Thyroid gland (tissue), 4 donors: ENCODE measurements around the gene GLG1. TPM values are rescaled to one million over a fixed set of nuclear protein-coding genes. Genes with fewer than 3 reads are reported as not detected.
A peak's percentile ranks its signal among the peaks of the same experiment; 100 is the strongest.

Experiments used
- DNase-seq, 2 donors: peaks; one replicate each; pipeline ENCODE4 v3.0.0-alpha.2; 2019
- H3K27ac ChIP-seq, 3 donors: fragments of 200-600 bp; sonication (generic); 1 replicate in 2 of 3; 2 replicates in 1 of 3; pipeline ENCODE4 v1.5.1; 2016 to 2019; ENCODE audit warnings: mild to moderate bottlenecking in 1 of 3, moderate library complexity in 1 of 3
- H3K27me3 ChIP-seq: fragments of 200-600 bp; sonication (generic); one replicate; pipeline ENCODE4 v1.5.1; 2019
- H3K36me3 ChIP-seq, 2 donors: fragments of 200-600 bp; sonication (generic); one replicate each; pipeline ENCODE4 v1.5.1; 2016 to 2019
- H3K4me1 ChIP-seq, 2 donors: fragments of 200-600 bp; sonication (generic); one replicate each; pipeline ENCODE4 v1.5.1; 2017 to 2019
- H3K4me3 ChIP-seq, 3 donors: fragments of 200-600 bp; sonication (generic); replicated peaks in 1 of 3; 1 replicate in 2 of 3; 2 replicates in 1 of 3; pipeline ENCODE4 v1.5.1; 2016; ENCODE audit warnings: mild to moderate bottlenecking in 1 of 3
- H3K9me3 ChIP-seq: fragments of 200-600 bp; sonication (generic); one replicate; pipeline ENCODE4 v1.5.1; 2017
- POLR2A ChIP-seq, 2 donors: fragments of 450-650 bp; IDR thresholded peaks; one replicate each; pipeline ENCODE4 v1.6.1; 2017; ENCODE audit warnings: antibody characterized with exemption in 2 of 2, mild to moderate bottlenecking in 2 of 2, moderate library complexity in 1 of 2
- WGBS, 2 donors: methylation state at CpG; one replicate each; pipeline ENCODE4 v1.1.5; 2017; 5-methylcytosine and 5-hydroxymethylcytosine counted together
- intact Hi-C: fragments of 100-400 bp; cut with DNase I; formaldehyde crosslinking; loops from one replicate; pipeline ENCODE4 v1.15.1; 2023
- total RNA-seq, 4 donors: library from RNA; depleted of rRNA; stranded (reverse); fragments of >200 nt; gene quantifications; one replicate each; pipeline ENCODE4 v1.2.3, GENCODE V29; 2016
- TF ChIP-seq, protein P1 (sequence below), 6 experiments: fragments of 200-600 bp in 3 of 6; fragments of 450-650 bp in 3 of 6; sonication (generic) in 3 of 6; IDR thresholded peaks; one replicate each; pipeline ENCODE4 v1.5.1; 2016 to 2019; ENCODE audit warnings: antibody characterized with exemption in 6 of 6, mild to moderate bottlenecking in 2 of 6, inconsistent platforms in 1 of 6, moderate library complexity in 1 of 6

GLG1 gene
- total RNA-seq, 4 donors from 2014 or later, result 127 to 182 (median 151) TPM

DNA sequence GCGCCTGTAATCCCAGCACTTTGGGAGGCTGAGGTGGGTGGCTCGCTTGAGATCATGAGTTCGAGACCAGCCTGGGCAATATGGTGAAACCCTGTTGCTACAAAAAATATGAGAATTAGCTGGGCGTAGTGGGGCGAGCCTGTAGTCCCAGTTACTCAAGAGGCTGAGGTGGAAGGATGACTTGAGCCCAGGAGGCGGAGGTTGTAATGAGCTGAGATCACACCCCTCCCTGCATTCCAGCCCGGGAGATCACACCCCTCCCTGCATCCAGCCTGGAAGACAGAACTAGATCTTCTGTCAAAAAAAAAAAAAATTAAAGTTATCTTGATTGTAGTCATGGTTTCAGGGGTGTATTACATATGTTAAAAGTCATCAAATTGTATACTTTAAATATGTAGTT lies 26.8 kb upstream of the GLG1 start:
- H3K4me1 ChIP-seq, result peaks cover 0 to 5% of the 10 kb centered on the region in 2 donors
- TF ChIP-seq POLR2A (IDR thresholded peaks at IDR 0.05), result no peak
- TF ChIP-seq, protein P1, sequence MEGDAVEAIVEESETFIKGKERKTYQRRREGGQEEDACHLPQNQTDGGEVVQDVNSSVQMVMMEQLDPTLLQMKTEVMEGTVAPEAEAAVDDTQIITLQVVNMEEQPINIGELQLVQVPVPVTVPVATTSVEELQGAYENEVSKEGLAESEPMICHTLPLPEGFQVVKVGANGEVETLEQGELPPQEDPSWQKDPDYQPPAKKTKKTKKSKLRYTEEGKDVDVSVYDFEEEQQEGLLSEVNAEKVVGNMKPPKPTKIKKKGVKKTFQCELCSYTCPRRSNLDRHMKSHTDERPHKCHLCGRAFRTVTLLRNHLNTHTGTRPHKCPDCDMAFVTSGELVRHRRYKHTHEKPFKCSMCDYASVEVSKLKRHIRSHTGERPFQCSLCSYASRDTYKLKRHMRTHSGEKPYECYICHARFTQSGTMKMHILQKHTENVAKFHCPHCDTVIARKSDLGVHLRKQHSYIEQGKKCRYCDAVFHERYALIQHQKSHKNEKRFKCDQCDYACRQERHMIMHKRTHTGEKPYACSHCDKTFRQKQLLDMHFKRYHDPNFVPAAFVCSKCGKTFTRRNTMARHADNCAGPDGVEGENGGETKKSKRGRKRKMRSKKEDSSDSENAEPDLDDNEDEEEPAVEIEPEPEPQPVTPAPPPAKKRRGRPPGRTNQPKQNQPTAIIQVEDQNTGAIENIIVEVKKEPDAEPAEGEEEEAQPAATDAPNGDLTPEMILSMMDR (IDR thresholded peaks at IDR 0.05), result no peak
- WGBS, 2 donors, result 88 to 92% methylated on average over 7 of the region's 7 CpGs
- H3K4me3 ChIP-seq, result no peak overlapping the region
- intact Hi-C loops, result no loop called here
- no peaks in the 10 kb centered on the region for H3K9me3 ChIP-seq
- H3K36me3 ChIP-seq, result peaks cover 12 to 47% of the 10 kb centered on the region in 2 donors
- no peak overlapping the region for H3K27ac ChIP-seq
- DNase-seq, result no peak
- H3K27me3 ChIP-seq, result no peaks in the 10 kb centered on the region

DNA sequence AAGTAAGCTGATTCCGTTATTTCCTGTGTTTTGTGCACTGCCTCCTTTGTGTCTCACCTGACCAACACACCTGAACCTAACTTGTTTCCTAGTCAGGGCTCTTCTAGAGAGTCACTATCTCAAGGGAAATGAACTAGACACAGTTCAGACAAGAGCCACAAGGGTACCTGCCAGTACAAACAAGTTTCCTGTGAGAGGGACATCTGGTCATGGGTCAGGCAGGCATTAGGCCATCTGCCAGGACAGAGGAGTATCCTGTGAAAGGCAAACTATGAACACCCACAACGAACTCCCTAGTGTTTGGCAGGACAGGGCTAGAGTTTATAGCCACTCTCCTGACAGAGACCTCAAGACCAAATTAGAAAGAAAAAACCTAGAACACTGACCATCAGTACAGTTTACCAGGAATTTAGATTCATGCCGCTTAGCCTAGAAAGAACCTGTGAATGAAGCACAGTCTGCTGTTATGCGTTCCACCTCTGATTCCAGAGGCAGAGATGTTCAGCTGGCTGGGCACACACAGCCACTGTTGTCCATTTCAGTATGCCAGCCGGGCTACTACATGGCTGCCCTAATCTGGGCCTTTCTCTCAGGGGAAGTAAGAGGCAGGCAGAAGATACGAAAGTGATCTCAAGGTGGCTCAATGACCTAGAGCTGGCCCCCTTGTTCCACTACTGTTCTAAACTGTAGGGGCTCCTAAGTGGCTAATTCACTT lies 20.7 kb upstream of the GLG1 start:
- H3K27ac ChIP-seq, result no peak overlapping the region
- no peak for TF ChIP-seq POLR2A (IDR thresholded peaks at IDR 0.05)
- TF ChIP-seq, protein P1 (IDR thresholded peaks at IDR 0.05), result peak in 1 of 6 experiments; percentile 13
- peaks cover 3 to 32% of the 10 kb centered on the region in 2 donors for H3K4me1 ChIP-seq
- no peaks in the 10 kb centered on the region for H3K27me3 ChIP-seq
- intact Hi-C loops, result loop anchor here (10.0 kb wide), 1 partner anchor 153 kb away; no protein-coding TSS in a partner anchor
- peak; percentile 63 to 64 for DNase-seq
- peaks cover 31 to 36% of the 10 kb centered on the region in 2 donors for H3K36me3 ChIP-seq
- H3K4me3 ChIP-seq, result no peak overlapping the region
- 69 to 70% methylated on average over 6 of the region's 6 CpGs for WGBS, 2 donors
- H3K9me3 ChIP-seq, result no peaks in the 10 kb centered on the region

DNA sequence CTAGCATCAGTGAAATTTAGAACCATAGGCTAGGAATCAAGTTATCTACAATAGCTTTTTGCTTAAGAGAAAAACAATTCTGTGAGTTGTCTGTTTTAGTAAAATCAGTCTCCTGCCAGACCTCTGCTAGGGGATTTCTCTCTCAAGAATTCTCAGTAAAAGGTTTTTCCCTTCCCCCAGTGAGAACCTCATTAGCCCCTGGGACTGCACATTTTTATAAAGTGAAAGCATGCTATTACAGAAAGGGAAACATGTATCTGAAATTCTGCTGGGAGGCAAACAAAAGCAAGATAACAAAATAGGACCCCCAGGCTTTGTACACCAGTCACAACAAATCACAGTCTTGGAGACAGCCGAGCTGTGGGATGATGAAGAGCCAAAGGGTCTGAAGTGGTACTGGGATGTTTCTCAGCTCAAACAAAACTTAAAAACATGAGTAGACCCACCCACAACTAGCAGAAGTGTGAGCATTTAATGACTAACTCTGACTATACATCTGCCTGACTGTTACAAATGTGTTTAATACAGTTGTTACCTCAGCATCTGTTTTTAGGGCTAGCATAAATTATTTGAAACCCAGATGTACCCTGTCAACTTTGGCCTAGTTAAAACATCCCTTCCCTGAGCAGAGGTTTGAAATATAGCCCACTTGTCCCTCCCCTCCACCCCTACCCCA lies 20.0 kb upstream of the GLG1 start:
- intact Hi-C loops, result loop anchor here (10.0 kb wide), 1 partner anchor 152 kb away; no protein-coding TSS in a partner anchor
- peaks cover 3 to 32% of the 10 kb centered on the region in 2 donors for H3K4me1 ChIP-seq
- TF ChIP-seq, protein P1 (IDR thresholded peaks at IDR 0.05), result no peak
- no peak for TF ChIP-seq POLR2A (IDR thresholded peaks at IDR 0.05)
- no peaks in the 10 kb centered on the region for H3K9me3 ChIP-seq
- H3K27me3 ChIP-seq, result no peaks in the 10 kb centered on the region
- H3K27ac ChIP-seq, result no peak overlapping the region
- no peak overlapping the region for H3K4me3 ChIP-seq
- no peak for DNase-seq
- peaks cover 25 to 36% of the 10 kb centered on the region in 2 donors for H3K36me3 ChIP-seq
- 0 to 71% methylated on average over 1 of the region's 1 CpG for WGBS, 2 donors

DNA sequence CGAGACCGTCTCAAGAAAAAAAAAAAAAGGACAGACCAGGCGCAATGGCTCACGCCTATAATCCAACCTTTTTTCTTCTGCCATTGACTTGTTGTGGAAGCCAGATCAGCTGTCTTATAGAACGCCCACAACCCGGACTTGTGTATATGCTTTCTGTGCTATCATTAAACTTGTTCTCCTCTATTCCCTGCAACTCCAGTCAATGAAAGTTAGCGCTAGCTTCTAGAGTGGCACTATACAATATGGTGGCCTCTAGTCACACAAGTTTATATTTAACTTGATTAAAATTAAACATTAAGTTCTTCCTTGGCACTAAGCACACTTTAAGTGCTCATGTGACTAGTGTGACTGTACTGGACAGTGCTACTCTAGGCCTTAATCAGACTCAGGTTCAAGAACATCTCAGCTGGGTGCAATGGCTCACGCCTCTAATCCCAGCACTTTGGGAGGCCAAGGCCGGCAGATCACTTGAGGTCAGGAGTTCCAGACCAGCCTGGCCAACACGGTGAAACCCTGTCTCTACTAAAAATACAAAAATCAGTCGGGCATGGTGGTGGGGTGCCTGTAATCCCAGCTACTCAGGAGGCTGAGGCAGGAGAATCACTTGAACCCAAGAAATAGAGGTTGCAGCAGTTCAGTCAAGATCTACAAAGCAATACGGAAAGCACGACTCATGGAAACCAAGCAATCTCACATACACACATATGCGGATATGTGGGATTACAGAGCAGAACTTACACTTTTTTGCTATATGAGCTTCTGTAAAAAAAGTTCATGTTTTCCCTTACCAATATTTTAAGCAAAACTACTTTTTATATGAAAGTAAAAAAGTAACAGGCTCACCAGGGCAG lies 18.8 kb upstream of the GLG1 start:
- Histone ChIP-seq H3K36me3 (peaks cover 18 to 42% of the 10 kb centered on the region in 2 donors), H3K9me3 (no peaks in the 10 kb centered on the region), H3K4me3 (no peak overlapping the region), H3K27me3 (no peaks in the 10 kb centered on the region), H3K27ac (no peak overlapping the region), H3K4me1 (peaks cover 3 to 32% of the 10 kb centered on the region in 2 donors)
- intact Hi-C loops, result loop anchor here (10.0 kb wide), 1 partner anchor 151 kb away; no protein-coding TSS in a partner anchor
- TF ChIP-seq POLR2A (IDR thresholded peaks at IDR 0.05), result no peak
- TF ChIP-seq, protein P1 (IDR thresholded peaks at IDR 0.05), result no peak
- WGBS, 2 donors, result 90 to 92% methylated on average over 14 of the region's 14 CpGs
- DNase-seq, result no peak
